Activated effector memory CD4-positive, alpha-beta T cell treated with Interleukin-2 at 50 U/mL for 16 hours (primary cell): ENCODE data around the gene LBX2.

Experiments
- DNase-seq: peaks from one replicate; pipeline ENCODE4 v3.0.0-alpha.2; 2020

Gene LBX2

DNA sequence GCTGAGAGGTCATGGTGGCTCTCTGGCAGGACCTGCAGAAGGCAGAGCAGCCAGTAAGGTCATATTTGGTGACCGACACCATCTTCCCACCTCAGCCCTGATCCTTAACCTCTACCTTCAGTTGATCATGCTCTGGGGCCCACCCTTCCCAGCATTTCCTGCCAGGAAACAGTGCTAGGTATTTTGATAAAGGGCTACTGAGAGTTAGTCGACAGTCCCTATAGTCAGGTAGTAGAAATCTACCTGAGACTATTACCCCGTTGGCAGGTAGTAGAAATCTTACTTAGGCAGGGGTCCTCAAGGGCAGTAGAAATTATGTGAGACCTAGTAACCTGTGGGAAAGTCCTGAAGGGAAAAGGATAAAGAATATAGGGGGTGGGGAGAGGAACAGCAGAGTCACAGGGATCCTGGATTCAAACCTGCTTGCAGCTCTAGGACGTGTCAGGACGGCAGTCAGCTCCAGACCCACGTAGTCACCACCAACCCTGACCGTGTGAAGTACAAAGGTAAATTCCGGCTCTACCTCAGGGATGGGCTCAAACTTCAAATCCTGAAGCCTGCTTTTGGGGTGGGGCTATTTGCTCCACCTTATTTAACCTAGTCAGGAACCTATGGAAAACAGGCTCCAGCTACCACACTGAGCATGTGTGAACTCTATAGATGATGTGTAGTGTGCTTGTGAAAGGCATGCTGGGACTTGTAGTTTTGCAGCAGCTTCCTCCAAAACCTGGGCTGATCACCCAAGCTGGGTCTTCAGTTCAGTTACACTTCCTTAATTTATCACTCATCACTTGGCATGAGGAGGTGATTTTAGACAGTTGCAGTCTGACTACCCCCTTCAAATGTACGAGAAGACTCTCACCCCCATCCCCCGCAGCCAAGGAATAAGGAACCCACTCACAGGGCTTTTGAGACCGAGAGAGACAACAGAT, 26.6 kb upstream of the LBX2 start, which contains the start of gene DQX1:
TSS of gene DQX1 (minus strand) at position 515 of the 932 bp plus-strand sequence. CDS start at position 13, 502 bp downstream.
- no peak for DNase-seq

GRCh38 chr2:74524955-74525716, 25.7 kb upstream of the LBX2 start:
- no peak for DNase-seq

DNA sequence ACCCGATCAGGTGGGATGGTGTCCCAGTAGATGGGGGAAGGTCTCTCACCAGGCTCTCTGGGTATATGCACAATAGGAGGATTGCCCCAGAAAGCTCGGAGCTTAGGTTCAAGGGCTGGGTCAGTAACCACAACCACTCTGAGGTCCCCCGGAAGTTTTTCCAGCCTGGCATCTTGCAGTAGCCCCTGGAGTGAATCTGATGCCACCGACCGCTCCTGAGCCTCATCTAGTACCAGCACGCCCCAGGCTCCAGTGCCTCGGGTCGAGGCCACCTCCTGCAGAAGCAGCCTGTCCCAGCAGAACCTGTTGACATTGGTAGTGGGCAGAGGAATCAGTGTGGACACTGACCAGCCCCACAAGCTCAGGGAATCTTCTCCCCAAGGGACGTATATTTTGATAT, 24.6 kb upstream of the LBX2 start:
- no peak for DNase-seq

DNA sequence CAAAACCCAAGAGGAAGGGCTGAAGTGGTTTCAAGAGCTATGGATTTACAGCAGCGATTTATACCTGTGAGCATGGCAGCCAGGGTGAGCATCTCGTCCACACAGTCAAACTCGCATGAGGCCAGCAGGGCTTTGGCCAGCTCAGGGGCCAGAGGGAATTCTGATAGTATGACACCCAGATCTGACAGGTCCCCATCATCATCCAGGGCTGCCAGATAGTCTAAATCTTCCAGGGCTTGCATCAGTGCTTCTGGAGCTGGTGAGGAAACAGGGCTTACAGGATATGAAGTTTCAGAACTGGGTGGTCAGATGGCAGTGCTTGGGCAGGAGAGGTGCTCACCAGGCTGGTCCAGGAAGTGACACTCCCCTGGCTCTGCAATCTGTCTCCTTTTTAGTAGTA, 23.1 kb upstream of the LBX2 start:
- no peak for DNase-seq

- DNase-seq, result no peak
These were observed 17.2 kb upstream of the LBX2 start for GRCh38 chr2:74516650-74517049.

DNA sequence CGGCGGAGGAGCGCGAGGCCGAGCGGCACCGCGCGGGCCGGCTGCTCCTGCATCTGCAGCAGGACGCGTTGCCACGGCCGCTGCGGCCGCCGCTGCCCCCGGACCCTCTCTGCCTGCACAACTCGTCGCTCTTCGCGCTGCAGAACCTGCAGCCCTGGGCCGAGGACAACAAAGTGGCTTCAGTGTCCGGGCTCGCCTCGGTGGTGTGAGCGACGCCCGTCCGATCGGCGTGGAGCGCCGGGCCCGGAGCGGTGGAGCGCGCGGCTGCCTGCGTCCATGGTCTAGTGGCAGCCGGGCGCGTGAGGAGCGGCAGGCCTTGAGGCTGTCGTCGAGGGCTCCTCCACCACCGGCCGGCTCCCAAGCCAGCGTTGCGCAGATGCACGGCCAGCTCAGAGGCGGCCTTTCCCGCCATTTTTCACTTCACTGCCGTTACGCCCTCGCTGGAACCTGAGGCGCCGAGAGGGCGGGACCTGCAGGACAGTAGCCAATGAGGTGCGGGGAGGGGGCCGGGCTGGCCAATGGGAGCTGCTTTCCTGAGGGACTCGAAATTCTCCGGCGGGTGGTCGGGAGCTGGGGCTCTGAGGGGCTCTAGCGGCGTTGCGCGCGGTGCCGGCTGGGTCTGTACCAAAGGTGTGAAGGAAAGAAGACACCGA, 16.7 kb upstream of the LBX2 start:
- DNase-seq, result peak; percentile 63

GRCh38 chr2:74515271-74515980, 16.0 kb upstream of the LBX2 start:
- DNase-seq, result no peak

DNA sequence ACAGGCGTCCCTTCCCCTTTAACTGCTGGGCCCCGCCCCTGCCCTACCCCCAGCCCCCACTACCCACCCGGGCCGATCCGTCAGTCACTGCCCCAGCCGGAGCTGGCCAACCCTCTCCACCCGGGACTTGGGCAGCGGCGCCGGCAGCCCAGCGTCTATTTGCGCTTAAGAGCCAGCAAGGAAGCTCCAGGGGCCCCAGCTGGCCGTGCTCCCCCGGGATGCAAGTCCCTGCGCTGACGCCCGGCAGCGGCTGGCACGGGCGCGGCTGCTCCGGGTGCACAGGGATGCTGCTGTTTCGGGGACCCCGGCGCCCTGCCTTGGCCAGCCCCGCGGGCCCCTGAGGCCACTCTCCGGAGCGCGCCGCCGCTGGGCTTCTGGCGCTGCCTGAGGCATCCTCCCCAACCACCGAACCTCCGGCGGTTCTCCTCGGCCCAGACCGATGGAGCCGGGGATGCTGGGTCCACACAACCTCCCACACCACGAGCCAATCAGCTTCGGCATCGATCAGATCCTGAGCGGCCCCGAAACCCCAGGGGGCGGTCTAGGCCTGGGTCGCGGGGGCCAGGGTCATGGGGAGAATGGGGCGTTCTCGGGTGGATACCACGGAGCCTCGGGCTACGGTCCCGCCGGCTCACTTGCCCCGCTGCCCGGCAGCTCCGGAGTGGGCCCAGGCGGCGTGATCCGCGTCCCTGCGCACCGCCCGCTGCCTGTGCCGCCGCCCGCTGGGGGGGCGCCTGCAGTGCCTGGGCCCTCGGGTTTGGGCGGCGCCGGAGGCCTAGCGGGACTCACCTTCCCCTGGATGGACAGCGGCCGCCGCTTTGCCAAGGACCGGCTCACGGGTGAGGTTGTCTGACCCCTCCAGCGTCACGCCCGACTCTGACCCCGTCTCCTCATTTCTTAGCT, 15.2 kb upstream of the LBX2 start, which contains the start of gene TLX2:
TSS of gene TLX2 (plus strand) at position 83 of the 903 bp plus-strand sequence. CDS start at position 440, 357 bp downstream.
- DNase-seq, result no peak

GRCh38 chr2:74513605-74514367, 14.4 kb upstream of the LBX2 start:
- no peak for DNase-seq

GRCh38 chr2:74512744-74513604, 13.6 kb upstream of the LBX2 start:
- no peak for DNase-seq

DNA sequence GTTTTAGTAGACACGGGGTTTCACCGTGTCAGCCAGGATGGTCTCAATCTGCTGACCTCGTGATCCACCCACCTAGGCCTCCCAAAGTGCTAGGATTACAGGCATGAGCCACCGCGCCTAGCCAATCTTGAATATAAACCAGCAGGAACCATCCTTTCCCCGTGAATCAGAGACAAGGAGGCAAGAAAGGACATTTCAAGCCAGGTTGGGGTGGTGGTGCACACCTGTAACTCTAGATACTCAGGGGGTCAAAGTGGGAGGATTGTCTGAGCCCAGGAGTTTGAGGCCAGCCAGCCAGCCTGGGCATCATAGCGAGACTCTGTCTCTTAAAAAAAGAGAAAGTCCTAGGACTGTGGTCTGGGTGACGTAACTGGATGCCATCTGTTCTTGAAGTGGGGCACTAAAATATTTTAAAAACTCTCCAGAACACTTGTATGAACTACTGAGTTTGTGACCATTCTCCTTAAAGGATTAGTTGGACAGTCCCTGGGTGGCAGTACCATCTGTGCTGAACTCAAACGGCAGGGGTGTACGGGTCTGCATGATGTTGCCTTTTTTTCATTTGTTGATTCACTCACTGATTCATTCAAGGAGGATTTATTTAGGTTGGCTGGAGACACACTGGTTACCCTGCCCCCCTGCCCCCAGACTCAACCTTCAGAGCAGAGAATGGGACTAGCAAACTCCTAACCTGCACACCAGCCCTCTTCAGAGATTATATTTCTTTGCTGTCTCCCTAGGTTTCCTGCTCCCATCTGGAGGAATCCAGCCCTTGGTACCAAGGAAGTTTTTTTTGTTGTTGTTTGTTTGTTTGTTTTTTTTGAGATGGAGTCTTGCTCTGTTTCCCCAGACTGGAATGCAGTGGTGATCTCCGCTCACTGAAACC, 11.9 kb upstream of the LBX2 start:
- DNase-seq, result no peak

DNA sequence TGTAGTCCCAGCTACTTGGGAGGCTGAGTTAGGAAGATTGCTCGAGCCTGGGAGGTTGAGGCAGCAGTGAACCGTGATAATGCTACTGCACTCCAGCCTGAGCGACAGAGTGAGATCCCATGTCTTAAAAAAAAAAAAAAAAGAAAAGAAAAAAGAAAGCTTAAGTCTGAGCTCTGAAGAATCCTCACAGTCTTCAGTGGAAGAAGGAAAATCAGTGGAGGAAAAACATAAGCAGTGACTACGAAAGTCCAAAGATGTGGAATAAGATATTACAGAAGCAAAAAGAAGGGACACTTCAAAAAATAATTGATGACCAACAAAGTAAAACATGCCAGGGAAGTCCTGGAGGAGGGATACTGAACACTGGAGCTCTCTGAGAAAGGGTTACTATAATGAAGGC, 10.9 kb upstream of the LBX2 start:
- no peak for DNase-seq

DNA sequence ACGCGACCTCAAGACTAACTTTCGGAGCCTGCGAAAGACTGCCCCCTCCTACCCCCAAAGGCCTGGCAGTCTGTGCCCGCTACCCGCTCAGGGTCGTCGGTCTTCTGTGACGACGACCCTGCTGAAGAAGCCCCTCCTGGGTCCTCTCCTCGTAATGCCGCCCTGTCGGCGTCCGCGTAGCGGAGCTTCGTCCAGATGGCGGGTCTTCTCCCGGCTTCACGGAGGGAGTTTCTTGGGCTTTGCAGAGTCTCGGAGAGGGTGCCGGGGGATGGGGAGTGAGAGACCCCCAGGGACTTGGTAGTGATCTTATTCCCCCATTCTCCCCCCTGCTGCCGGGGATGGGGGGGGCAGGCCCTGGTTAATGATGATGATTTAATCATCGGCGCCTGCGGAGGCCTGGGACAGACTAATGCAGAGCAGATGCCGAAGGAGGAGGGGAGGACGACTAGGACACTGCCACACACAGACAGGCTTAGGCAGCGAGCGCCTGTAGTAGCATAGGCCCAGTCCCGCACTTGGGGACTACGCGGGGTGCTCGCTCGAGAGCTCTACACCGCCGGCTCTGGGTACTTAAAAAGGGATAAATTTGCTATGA, 8.6 kb upstream of the LBX2 start:
- no peak for DNase-seq

GRCh38 chr2:74507145-74507925, 7.9 kb upstream of the LBX2 start, which contains the start of gene PCGF1:
PCGF1 (minus strand) TSS chr2:74507695; CDS start chr2:74507668, 27 bp downstream.
- DNase-seq, result peak; percentile 98

DNA sequence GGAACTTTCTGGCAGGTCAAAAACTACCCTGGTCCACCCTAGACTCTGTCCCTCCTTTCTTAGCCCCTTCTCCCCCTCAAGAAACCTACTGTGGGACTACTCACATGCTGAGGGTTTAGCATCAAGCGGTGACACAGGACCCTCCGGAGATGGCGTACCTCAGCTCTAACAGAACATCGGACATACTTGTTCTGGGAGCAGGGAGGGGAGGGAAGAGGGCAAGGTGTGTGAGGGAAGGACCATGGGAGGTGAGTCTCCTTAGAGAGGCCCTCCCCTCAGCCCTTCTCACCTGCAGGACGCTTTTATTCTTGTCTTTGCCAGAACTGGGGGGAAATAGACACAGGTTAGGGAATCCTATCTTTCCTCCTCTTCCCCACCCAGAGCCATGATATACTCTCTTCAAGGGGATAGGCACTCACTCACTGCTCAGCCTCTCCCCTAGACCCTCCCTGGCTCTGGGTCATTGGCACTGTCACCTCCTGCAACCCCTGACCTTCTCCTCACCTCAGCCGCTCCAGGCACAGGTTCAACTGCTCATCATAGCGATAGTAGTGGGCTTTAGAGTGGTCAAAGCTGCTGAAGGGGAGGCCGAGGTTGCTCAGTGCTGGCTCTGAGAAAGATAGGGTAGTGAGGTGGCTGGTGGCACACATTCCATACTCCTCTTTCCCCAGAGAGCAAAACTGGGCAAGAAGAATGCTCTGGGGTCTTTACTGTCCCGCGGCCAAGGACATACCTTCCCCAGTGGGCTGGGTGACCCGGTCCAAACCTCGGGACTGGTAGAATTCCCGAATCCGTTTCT, 6.2 kb upstream of the LBX2 start:
- DNase-seq, result no peak

DNA sequence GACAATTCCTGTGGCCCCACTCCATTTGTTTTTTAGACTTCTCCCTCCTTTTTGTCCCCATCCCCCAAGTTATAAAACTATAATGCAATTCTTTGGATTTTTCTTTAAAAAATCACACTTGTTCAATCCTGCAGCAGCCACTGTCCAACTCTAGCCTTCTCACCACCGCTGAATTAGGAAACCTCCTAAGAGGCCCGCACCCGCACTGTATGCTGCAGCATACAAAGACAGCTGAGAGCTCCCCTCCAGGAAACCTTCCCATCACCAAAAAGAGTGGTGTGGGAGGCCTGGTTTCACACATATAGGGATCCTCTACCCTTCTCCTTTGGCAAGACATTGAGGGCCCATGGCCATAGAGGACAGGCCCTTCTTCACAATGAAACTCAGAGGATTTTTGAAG, 5.2 kb upstream of the LBX2 start:
- no peak for DNase-seq
